GM18873 (cell line): ENCODE measurements around the gene RNF40.
"Not testable (repeated sequence)": the region's sequence is repeated elsewhere in the genome, so short reads cannot be mapped to it uniquely, and the experiment has no call there.

ENCODE experiments used
- ATAC-seq: cut with Tn5 transposase; IDR thresholded peaks from one replicate; pipeline ENCODE4 v1.9.1; 2021; ENCODE audit warnings: mild to moderate bottlenecking, moderate library complexity, moderate number of reproducible peaks; ENCODE audit not compliant: unreplicated experiment, low FRiP score

RNF40 gene

GRCh38 chr16:30813821-30814189, 51.7 kb downstream of the RNF40 start:
- no peak for ATAC-seq

GRCh38 chr16:30816769-30817168, 54.6 kb downstream of the RNF40 start:
- ATAC-seq: no peak

- no peak for ATAC-seq
Measured at GRCh38 chr16:30820952-30821421, 58.9 kb downstream of the RNF40 start.

- ATAC-seq: not testable (repeated sequence)
Measured at GRCh38 chr16:30821441-30821840, 59.3 kb downstream of the RNF40 start.

GRCh38 chr16:30821891-30822290, 59.8 kb downstream of the RNF40 start:
- no peak for ATAC-seq
